RWPE2 (cell line): ENCODE results near the gene TNK2.

ENCODE experiments used
- ATAC-seq: fragments of 200-7000 bp; cut with Tn5 transposase; 3 replicates; pipeline ENCODE4 v1.9.1; 2021; ENCODE audit warnings: low read depth
- DNase-seq: peaks from one replicate; pipeline ENCODE4 v3.0.0-alpha.2; 2020; ENCODE audit warnings: low spot score
- H3K27ac ChIP-seq: fragments of 450-650 bp; 2 replicates; pipeline ENCODE4 v1.5.1; 2017; ENCODE audit warnings: mild to moderate bottlenecking; ENCODE audit not compliant: poor library complexity, severe bottlenecking
- H3K27me3 ChIP-seq: fragments of 250-450 bp; sonication (Bioruptor Pico); 2 replicates; pipeline ENCODE4 v1.5.1; 2021; ENCODE audit warnings: mild to moderate bottlenecking, moderate library complexity; ENCODE audit not compliant: insufficient read depth, poor library complexity, severe bottlenecking
- H3K36me3 ChIP-seq: fragments of 250-450 bp; sonication (Bioruptor Pico); 2 replicates; pipeline ENCODE4 v1.5.1; 2020; ENCODE audit warnings: low read depth, mild to moderate bottlenecking, moderate library complexity
- H3K4me1 ChIP-seq: fragments of 250-450 bp; sonication (Bioruptor Pico); 2 replicates; pipeline ENCODE4 v1.5.1; 2021; ENCODE audit warnings: mild to moderate bottlenecking, moderate library complexity; ENCODE audit not compliant: insufficient read depth, poor library complexity, severe bottlenecking
- H3K4me3 ChIP-seq: fragments of 250-450 bp; sonication (Bioruptor Pico); 2 replicates; pipeline ENCODE4 v1.5.1; 2021; ENCODE audit warnings: mild to moderate bottlenecking, moderate library complexity; ENCODE audit not compliant: severe bottlenecking
- H3K9me3 ChIP-seq: fragments of 250-450 bp; sonication (Bioruptor Pico); 2 replicates; pipeline ENCODE4 v1.5.1; 2021; ENCODE audit warnings: mild to moderate bottlenecking, moderate library complexity; ENCODE audit not compliant: severe bottlenecking
- CTCF ChIP-seq: fragments of 450-650 bp; IDR thresholded peaks from one replicate; pipeline ENCODE4 v1.5.1; 2017; ENCODE audit warnings: mild to moderate bottlenecking, moderate library complexity; ENCODE audit not compliant: poor library complexity, severe bottlenecking

TNK2 gene

GRCh38 chr3:195844671-195845218, 63.6 kb downstream of the TNK2 start:
- Histone ChIP-seq H3K4me3 (no peak overlapping the region), H3K9me3 (no peaks in the 10 kb centered on the region), H3K4me1 (peaks cover 4% of the 10 kb centered on the region), H3K27ac (no peak overlapping the region), H3K36me3 (no peaks in the 10 kb centered on the region), H3K27me3 (no peaks in the 10 kb centered on the region)
- no peak for ATAC-seq
- DNase-seq = no peak
- no peak for TF ChIP-seq CTCF

DNA sequence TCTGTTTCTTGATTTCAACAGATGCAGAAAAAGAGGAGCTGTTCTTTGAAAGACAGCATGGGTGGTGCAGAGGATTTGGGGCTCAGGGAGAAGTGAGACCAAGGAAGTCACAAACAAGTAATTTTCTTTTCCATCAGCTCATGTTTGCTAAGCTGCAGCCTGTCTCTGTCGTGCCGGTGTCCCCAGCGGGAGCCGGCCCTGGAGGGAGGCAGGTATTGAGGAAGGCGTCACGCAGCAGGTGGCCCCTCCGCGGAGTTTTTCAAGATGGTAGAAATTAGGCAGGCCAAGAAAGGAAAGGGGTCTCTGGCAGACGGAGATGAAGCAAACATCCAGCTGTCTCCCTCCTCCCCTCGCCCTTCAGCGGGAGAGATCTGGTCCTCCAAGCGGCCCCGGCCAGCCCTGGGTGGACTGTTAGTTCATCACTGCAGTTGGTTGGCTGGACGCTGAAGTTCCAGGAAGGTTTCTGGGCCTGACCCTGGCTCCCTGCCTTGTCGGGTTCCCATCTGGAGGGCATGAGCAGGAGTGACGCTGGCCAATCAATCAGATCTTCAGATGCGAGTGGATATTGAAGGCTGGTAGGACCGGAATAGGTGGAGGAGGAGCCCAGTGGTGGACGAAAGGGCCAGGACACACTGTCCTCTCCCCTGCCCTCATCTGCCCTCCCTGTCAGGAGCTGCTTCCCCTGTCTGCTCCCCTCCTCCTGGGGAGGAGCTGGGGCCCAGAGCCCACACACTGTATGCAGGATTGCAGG, 68.9 kb downstream of the TNK2 start:
- H3K27me3 ChIP-seq = no peaks in the 10 kb centered on the region
- no peak overlapping the region for H3K27ac ChIP-seq
- ATAC-seq (no peak), DNase-seq (no peak)
- no peak for TF ChIP-seq CTCF
- H3K4me1 ChIP-seq = no peaks in the 10 kb centered on the region
- no peak overlapping the region for H3K4me3 ChIP-seq
- no peaks in the 10 kb centered on the region for H3K36me3 ChIP-seq
- no peaks in the 10 kb centered on the region for H3K9me3 ChIP-seq

DNA sequence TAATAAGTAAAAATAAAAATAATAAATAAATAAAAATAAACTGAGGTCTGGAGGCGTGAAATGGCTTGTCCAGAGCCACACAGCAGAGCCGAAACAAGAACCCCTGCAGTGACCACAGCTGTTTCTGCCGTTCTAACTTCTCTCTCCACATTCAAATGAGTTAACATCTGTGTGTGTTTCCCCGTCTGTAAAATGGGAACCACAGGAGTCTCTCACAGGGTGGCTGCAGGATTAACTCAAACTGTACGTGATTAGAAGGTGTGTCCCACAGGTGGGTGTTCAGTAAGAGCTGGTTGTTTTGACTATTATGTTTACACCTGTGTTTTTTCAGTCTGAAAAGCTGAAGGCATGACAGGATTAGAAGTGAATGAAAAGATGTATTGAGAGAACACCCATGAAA, 69.6 kb downstream of the TNK2 start:
- Histone ChIP-seq H3K9me3 (no peaks in the 10 kb centered on the region), H3K4me1 (no peaks in the 10 kb centered on the region), H3K27ac (no peak overlapping the region), H3K27me3 (no peaks in the 10 kb centered on the region), H3K4me3 (no peak overlapping the region), H3K36me3 (no peaks in the 10 kb centered on the region)
- ATAC-seq (no peak), DNase-seq (no peak)
- no peak for TF ChIP-seq CTCF

GRCh38 chr3:195836476-195837135, 71.7 kb downstream of the TNK2 start:
- Histone ChIP-seq H3K4me3 (no peak overlapping the region), H3K4me1 (no peaks in the 10 kb centered on the region), H3K27ac (no peak overlapping the region), H3K36me3 (no peaks in the 10 kb centered on the region), H3K27me3 (no peaks in the 10 kb centered on the region), H3K9me3 (no peaks in the 10 kb centered on the region)
- TF ChIP-seq CTCF = no peak
- ATAC-seq (no peak), DNase-seq (no peak)

GRCh38 chr3:195835791-195836190, 72.6 kb downstream of the TNK2 start:
- Histone ChIP-seq H3K27ac (no peak overlapping the region), H3K27me3 (no peaks in the 10 kb centered on the region), H3K9me3 (no peaks in the 10 kb centered on the region), H3K4me1 (no peaks in the 10 kb centered on the region), H3K4me3 (no peak overlapping the region), H3K36me3 (no peaks in the 10 kb centered on the region)
- no peak for TF ChIP-seq CTCF
- DNase-seq (no peak), ATAC-seq (no peak)
